ENCODE results near the gene TMEM185B. TPM values are rescaled to one million over a fixed set of nuclear protein-coding genes. Genes with fewer than 3 reads are reported as not detected.
A peak's percentile ranks its signal among the peaks of the same experiment; 100 is the strongest.

The TMEM185B gene
- total RNA-seq, 1 donor from 2014 or later: 22.9 TPM

- ATAC-seq (no peak), DNase-seq (no peak)
- intact Hi-C loops (cut with micrococcal nuclease): no loop called here
These were observed 43.1 kb downstream of the TMEM185B start for GRCh38 chr2:120180066-120180465.

- no peak for ATAC-seq
- no peak for DNase-seq
- intact Hi-C loops (cut with micrococcal nuclease): loop anchor here (10.0 kb wide), 1 partner anchor 475 kb away; no protein-coding TSS in a partner anchor
These were observed 43.8 kb downstream of the TMEM185B start for GRCh38 chr2:120179396-120179795.

GRCh38 chr2:120177973-120178372, 45.2 kb downstream of the TMEM185B start:
- no peak for DNase-seq
- ATAC-seq: no peak
- intact Hi-C loops (cut with micrococcal nuclease): loop anchor here (10.0 kb wide), 1 partner anchor 473 kb away; no protein-coding TSS in a partner anchor

- intact Hi-C loops (cut with micrococcal nuclease): loop anchor here (10.0 kb wide), 1 partner anchor 472 kb away; no protein-coding TSS in a partner anchor
- ATAC-seq (peak; percentile 77), DNase-seq (peak; percentile 54)
These were observed 46.1 kb downstream of the TMEM185B start for GRCh38 chr2:120177001-120177621.

GRCh38 chr2:120176526-120176925, 46.7 kb downstream of the TMEM185B start:
- DNase-seq (no peak), ATAC-seq (no peak)
- intact Hi-C loops (cut with micrococcal nuclease): loop anchor here (10.0 kb wide), 1 partner anchor 472 kb away; no protein-coding TSS in a partner anchor

GRCh38 chr2:120174963-120175581, 48.1 kb downstream of the TMEM185B start:
- intact Hi-C loops (cut with micrococcal nuclease): loop anchor here (10.0 kb wide), 1 partner anchor 470 kb away; no protein-coding TSS in a partner anchor
- DNase-seq: no peak
- peak; percentile 52 for ATAC-seq

Other genes starting within 250 kb of the TMEM185B start
- gene EPB41L5, start 210.3 kb downstream of the TMEM185B start, total RNA-seq: 9.3 TPM
- 52.6 TPM for gene RALB, start 29.5 kb upstream of the TMEM185B start, total RNA-seq
- 2.8 TPM for gene INHBB, start 122.7 kb upstream of the TMEM185B start, total RNA-seq